DND-41 (cell line): ENCODE measurements around the gene PRKAR2B.

Experiments used
- ATAC-seq: fragments of 200-7000 bp; cut with Tn5 transposase; 3 replicates; pipeline ENCODE4 v1.9.1; 2021; ENCODE audit warnings: low read depth; ENCODE audit not compliant: insufficient read depth
- DNase-seq: peaks from one replicate; pipeline ENCODE4 v3.0.0-alpha.2; 2020
- H2AFZ ChIP-seq: 2 replicates; pipeline ENCODE4 v1.6.0; 2012; ENCODE audit warnings: low read depth, low read length
- H3K27ac ChIP-seq: 2 replicates; pipeline ENCODE4 v1.5.1; 2012; ENCODE audit warnings: low read length, inconsistent platforms
- H3K27me3 ChIP-seq: fragments of 200-600 bp; sonication (generic); 2 replicates; pipeline ENCODE4 v1.6.0; 2012; ENCODE audit warnings: low read length, mild to moderate bottlenecking, inconsistent platforms; ENCODE audit not compliant: insufficient read depth, poor library complexity
- H3K36me3 ChIP-seq: 2 replicates; pipeline ENCODE4 v1.5.1; 2012; ENCODE audit warnings: low read length, inconsistent platforms; ENCODE audit not compliant: insufficient read depth
- H3K4me1 ChIP-seq: 2 replicates; pipeline ENCODE4 v1.5.1; 2012; ENCODE audit warnings: mild to moderate bottlenecking, low read length; ENCODE audit not compliant: insufficient read depth
- H3K4me2 ChIP-seq: 2 replicates; pipeline ENCODE4 v1.6.0; 2012; ENCODE audit warnings: mild to moderate bottlenecking, moderate library complexity, low read length, inconsistent platforms; ENCODE audit not compliant: insufficient read depth
- H3K4me3 ChIP-seq, 2 experiments: fragments of 200-600 bp in 1 of 2; shearing (Covaris generic) in 1 of 2; 2 replicates each; pipeline ENCODE4 v1.5.1; 2012 to 2016; ENCODE audit warnings: inconsistent platforms in 2 of 2, low read length in 2 of 2, mild to moderate bottlenecking in 2 of 2, low read depth in 1 of 2, moderate library complexity in 1 of 2
- H3K79me2 ChIP-seq: 2 replicates; pipeline ENCODE4 v1.6.0; 2012; ENCODE audit warnings: low read length, inconsistent platforms; ENCODE audit not compliant: insufficient read depth
- H3K9ac ChIP-seq: 2 replicates; pipeline ENCODE4 v1.6.0; 2012; ENCODE audit warnings: low read depth, mild to moderate bottlenecking, inconsistent platforms, low read length, moderate library complexity
- H3K9me3 ChIP-seq: 2 replicates; pipeline ENCODE4 v1.5.1; 2012; ENCODE audit warnings: low read length, moderate library complexity, mild to moderate bottlenecking, inconsistent platforms; ENCODE audit not compliant: insufficient read depth, severe bottlenecking
- H4K20me1 ChIP-seq: 2 replicates; pipeline ENCODE4 v1.6.0; 2012; ENCODE audit warnings: low read length; ENCODE audit not compliant: insufficient read depth
- CTCF ChIP-seq: IDR thresholded peaks from 2 replicates; pipeline ENCODE4 v1.5.1; 2012; ENCODE audit warnings: borderline replicate concordance, low read length, moderate library complexity, mild to moderate bottlenecking; ENCODE audit not compliant: poor library complexity, severe bottlenecking; ENCODE audit errors: extremely low read depth
- EZH2 ChIP-seq: IDR thresholded peaks from 3 replicates; pipeline ENCODE4 v1.6.1; 2012; ENCODE audit warnings: borderline replicate concordance, low read depth, mild to moderate bottlenecking, moderate library complexity, low read length, inconsistent platforms; ENCODE audit not compliant: severe bottlenecking

PRKAR2B gene

GRCh38 chr7:107007007-107007891 is 37.3 kb upstream of the PRKAR2B start:
- H2AFZ ChIP-seq, result no peak overlapping the region
- no peaks in the 10 kb centered on the region for H4K20me1 ChIP-seq
- no peak overlapping the region for H3K27ac ChIP-seq
- no peak for TF ChIP-seq EZH2
- TF ChIP-seq CTCF, result no peak
- H3K79me2 ChIP-seq, result no peaks in the 10 kb centered on the region
- no peaks in the 10 kb centered on the region for H3K4me1 ChIP-seq
- H3K4me2 ChIP-seq, result no peak overlapping the region
- H3K4me3 ChIP-seq, result no peak overlapping the region
- H3K9me3 ChIP-seq, result no peaks in the 10 kb centered on the region
- no peak for DNase-seq
- H3K36me3 ChIP-seq, result no peaks in the 10 kb centered on the region
- no peaks in the 10 kb centered on the region for H3K27me3 ChIP-seq
- no peak overlapping the region for H3K9ac ChIP-seq
- no peak for ATAC-seq

- no peak overlapping the region for H3K27ac ChIP-seq
- no peak overlapping the region for H3K4me3 ChIP-seq
- TF ChIP-seq EZH2 (no peak), CTCF (no peak)
- H3K4me2 ChIP-seq, result no peak overlapping the region
- no peak overlapping the region for H3K9ac ChIP-seq
- H3K27me3 ChIP-seq, result no peaks in the 10 kb centered on the region
- DNase-seq, result no peak
- H4K20me1 ChIP-seq, result no peaks in the 10 kb centered on the region
- H3K36me3 ChIP-seq, result no peaks in the 10 kb centered on the region
- H2AFZ ChIP-seq, result no peak overlapping the region
- H3K9me3 ChIP-seq, result no peaks in the 10 kb centered on the region
- no peaks in the 10 kb centered on the region for H3K4me1 ChIP-seq
- ATAC-seq, result no peak
- H3K79me2 ChIP-seq, result no peaks in the 10 kb centered on the region
Measured at GRCh38 chr7:107007892-107008287, 36.6 kb upstream of the PRKAR2B start.

- H3K9ac ChIP-seq, result no peak overlapping the region
- ATAC-seq, result no peak
Measured at GRCh38 chr7:107009846-107010203, 34.7 kb upstream of the PRKAR2B start.

More at GRCh38 chr7:107009846-107010203, 34.7 kb upstream of the PRKAR2B start:
- no peaks in the 10 kb centered on the region for H4K20me1 ChIP-seq
- H3K9me3 ChIP-seq, result no peaks in the 10 kb centered on the region
- no peak for TF ChIP-seq EZH2
- no peak for TF ChIP-seq CTCF
- H3K27me3 ChIP-seq, result no peaks in the 10 kb centered on the region
- no peak overlapping the region for H3K4me2 ChIP-seq
- H3K4me1 ChIP-seq, result no peaks in the 10 kb centered on the region
- H3K4me3 ChIP-seq, result no peak overlapping the region
- no peaks in the 10 kb centered on the region for H3K79me2 ChIP-seq
- no peak overlapping the region for H3K27ac ChIP-seq
- no peak for DNase-seq
- H3K36me3 ChIP-seq, result no peaks in the 10 kb centered on the region
- H2AFZ ChIP-seq, result no peak overlapping the region
